NB4 (cell line): ENCODE results near the gene UIMC1.

Experiments
- DNase-seq: peaks from one replicate; pipeline ENCODE4 v3.0.0; 2010; ENCODE audit warnings: low read depth
- H3K4me3 ChIP-seq: one replicate; pipeline ENCODE4 v1.5.1; 2011; ENCODE audit warnings: mild to moderate bottlenecking, low read depth, low read length, moderate library complexity
- CTCF ChIP-seq: IDR thresholded peaks from one replicate; pipeline ENCODE4 v1.5.1; 2012; ENCODE audit warnings: low read depth, low read length
- MAX ChIP-seq: IDR thresholded peaks from 2 replicates; pipeline ENCODE4 v1.6.1; 2011; ENCODE audit warnings: low read depth, low read length
- MYC ChIP-seq: IDR thresholded peaks from 2 replicates; pipeline ENCODE4 v1.6.1; 2011; ENCODE audit warnings: low read depth, low read length
- POLR2A ChIP-seq: IDR thresholded peaks from 2 replicates; pipeline ENCODE4 v1.6.1; 2011; ENCODE audit warnings: mild to moderate bottlenecking; ENCODE audit not compliant: insufficient read length; ENCODE audit errors: extremely low read depth

The UIMC1 gene

GRCh38 chr5:176959051-176959450 lies 47.5 kb downstream of the UIMC1 start:
- DNase-seq = peak; percentile 60
- TF ChIP-seq POLR2A = no peak
- no peak for TF ChIP-seq MAX
- TF ChIP-seq CTCF = no peak
- no peak for TF ChIP-seq MYC
- no peak overlapping the region for H3K4me3 ChIP-seq

GRCh38 chr5:176956756-176957155 lies 49.8 kb downstream of the UIMC1 start:
- no peak for DNase-seq
- TF ChIP-seq CTCF = no peak
- TF ChIP-seq POLR2A = no peak
- no peak for TF ChIP-seq MYC
- TF ChIP-seq MAX = no peak
- H3K4me3 ChIP-seq = no peak overlapping the region

GRCh38 chr5:176955895-176956294 lies 50.7 kb downstream of the UIMC1 start:
- H3K4me3 ChIP-seq = no peak overlapping the region
- DNase-seq = no peak
- TF ChIP-seq MYC = no peak
- TF ChIP-seq MAX = no peak
- no peak for TF ChIP-seq CTCF
- TF ChIP-seq POLR2A = no peak

GRCh38 chr5:176954050-176954449 lies 52.5 kb downstream of the UIMC1 start:
- no peak for DNase-seq
- H3K4me3 ChIP-seq = no peak overlapping the region
- TF ChIP-seq MYC (no peak), MAX (no peak)

GRCh38 chr5:176952531-176953193 lies 53.9 kb downstream of the UIMC1 start:
- TF ChIP-seq MYC (no peak), CTCF (no peak), MAX (no peak), POLR2A (no peak)
- no peak overlapping the region for H3K4me3 ChIP-seq
- no peak for DNase-seq

- no peak overlapping the region for H3K4me3 ChIP-seq
- TF ChIP-seq MYC = no peak
- no peak for TF ChIP-seq CTCF
- TF ChIP-seq POLR2A = no peak
- no peak for TF ChIP-seq MAX
- DNase-seq = no peak
Observed at GRCh38 chr5:176948458-176948857, 58.1 kb downstream of the UIMC1 start.
